Neuronal stem cell (in vitro differentiated cells): ENCODE data around the gene BCL2L12.

Experiments used
- DNase-seq: peaks from one replicate; pipeline ENCODE4 v3.0.0-alpha.2; 2013; ENCODE audit warnings: low spot score
- H2AFZ ChIP-seq: one replicate; pipeline ENCODE4 v1.6.1; 2013; ENCODE audit warnings: mild to moderate bottlenecking, low read length, inconsistent platforms
- H2AK5ac ChIP-seq: 2 replicates; pipeline ENCODE4 v1.6.1; 2013; ENCODE audit warnings: low read depth, mild to moderate bottlenecking, inconsistent platforms, low read length, moderate library complexity, mixed read lengths
- H2BK120ac ChIP-seq: 2 replicates; pipeline ENCODE4 v1.6.1; 2013; ENCODE audit warnings: low read depth, mild to moderate bottlenecking, inconsistent platforms, low read length, moderate library complexity, mixed read lengths
- H2BK12ac ChIP-seq: one replicate; pipeline ENCODE4 v1.6.1; 2013; ENCODE audit warnings: low read length, inconsistent platforms
- H2BK15ac ChIP-seq: 2 replicates; pipeline ENCODE4 v1.6.1; 2013; ENCODE audit warnings: mild to moderate bottlenecking, low read length, inconsistent platforms, mixed read lengths
- H2BK5ac ChIP-seq: one replicate; pipeline ENCODE4 v1.6.1; 2013; ENCODE audit warnings: inconsistent platforms, mild to moderate bottlenecking, low read length, moderate library complexity
- H3K14ac ChIP-seq: one replicate; pipeline ENCODE4 v1.6.1; 2013; ENCODE audit warnings: low read length, inconsistent platforms
- H3K18ac ChIP-seq: 2 replicates; pipeline ENCODE4 v1.6.1; 2013; ENCODE audit warnings: low read length, inconsistent platforms
- H3K23ac ChIP-seq: 2 replicates; pipeline ENCODE4 v1.6.1; 2013; ENCODE audit warnings: low read depth, mild to moderate bottlenecking, mixed read lengths, low read length, inconsistent platforms; ENCODE audit not compliant: poor library complexity
- H3K27ac ChIP-seq: replicated peaks from 3 replicates; pipeline ENCODE4 v1.5.1; 2013; ENCODE audit warnings: low read length, inconsistent platforms
- H3K27me3 ChIP-seq, 3 experiments: 2 replicates each; pipeline ENCODE4 v1.6.1; 2013; ENCODE audit warnings: low read length in 3 of 3, mild to moderate bottlenecking in 2 of 3, inconsistent platforms in 1 of 3, low read depth in 1 of 3, mixed read lengths in 1 of 3, moderate library complexity in 1 of 3; ENCODE audit not compliant: control insufficient read depth in 3 of 3, insufficient read depth in 3 of 3
- H3K36me3 ChIP-seq, 2 donors: replicated peaks in 1 of 2; 2 replicates each; pipeline ENCODE4 v1.6.1; 2013; ENCODE audit warnings: low read length in 2 of 2; ENCODE audit not compliant: control insufficient read depth in 2 of 2, insufficient read depth in 2 of 2
- H3K4ac ChIP-seq: 2 replicates; pipeline ENCODE4 v1.6.1; 2013; ENCODE audit warnings: inconsistent platforms, mild to moderate bottlenecking, low read length, moderate library complexity
- H3K4me1 ChIP-seq, 2 donors: 1 replicate in 1 of 2; 2 replicates in 1 of 2; pipeline ENCODE4 v1.6.1; 2013; ENCODE audit warnings: low read length in 2 of 2, low read depth in 1 of 2; ENCODE audit not compliant: control insufficient read depth in 2 of 2, insufficient read depth in 1 of 2
- H3K4me2 ChIP-seq: one replicate; pipeline ENCODE4 v1.6.1; 2013; ENCODE audit warnings: mild to moderate bottlenecking, low read length, inconsistent platforms; ENCODE audit not compliant: insufficient read depth, poor library complexity, severe bottlenecking
- H3K4me3 ChIP-seq, 2 donors: 2 replicates each; pipeline ENCODE4 v1.5.1; 2013; ENCODE audit warnings: low read length in 2 of 2, mild to moderate bottlenecking in 2 of 2, inconsistent platforms in 1 of 2, moderate library complexity in 1 of 2
- H3K79me1 ChIP-seq: one replicate; pipeline ENCODE4 v1.6.1; 2013; ENCODE audit warnings: low read depth, mild to moderate bottlenecking, inconsistent platforms, low read length, moderate library complexity
- H3K9ac ChIP-seq: one replicate; pipeline ENCODE4 v1.6.1; 2013; ENCODE audit warnings: mild to moderate bottlenecking, low read depth, low read length, inconsistent platforms; ENCODE audit not compliant: poor library complexity
- H3K9me3 ChIP-seq, 2 donors: replicated peaks in 1 of 2; 2 replicates each; pipeline versions ENCODE3 to v1.6.1; 2013; ENCODE audit warnings: low read length in 2 of 2, mild to moderate bottlenecking in 2 of 2, inconsistent platforms in 1 of 2, low read depth in 1 of 2, mixed read lengths in 1 of 2, moderate library complexity in 1 of 2; ENCODE audit not compliant: control insufficient read depth in 2 of 2, insufficient read depth in 1 of 2
- H4K8ac ChIP-seq: one replicate; pipeline ENCODE4 v1.6.1; 2013; ENCODE audit warnings: low read depth, mild to moderate bottlenecking, inconsistent platforms, low read length, moderate library complexity
- H4K91ac ChIP-seq: one replicate; pipeline ENCODE4 v1.6.1; 2013; ENCODE audit warnings: low read length, low read depth, mild to moderate bottlenecking, inconsistent platforms; ENCODE audit not compliant: poor library complexity
- WGBS, 2 donors: extraction: QIAGEN DNeasy Blood & Tissue Kit; methylation state at CpG; one replicate each; pipeline ENCODE4 v1.1.7; 2013; ENCODE audit warnings: missing lambda C conversion rate in 2 of 2, mixed read lengths in 1 of 2; ENCODE audit not compliant: insufficient read length in 2 of 2, insufficient replicate concordance in 1 of 2; ENCODE audit errors: extremely low coverage in 2 of 2; 5-methylcytosine and 5-hydroxymethylcytosine counted together

The BCL2L12 gene

GRCh38 chr19:49680421-49681351 is 15.0 kb downstream of the BCL2L12 start:
- no peak overlapping the region for H4K91ac ChIP-seq
- H3K79me1 ChIP-seq = peaks cover 21% of the 10 kb centered on the region
- peak overlapping the region; percentile 45 for H2BK15ac ChIP-seq
- H2BK5ac ChIP-seq = peak overlapping the region; percentile 84
- no CpG with 5 or more reads among the region's 40 CpGs for WGBS, 2 donors
- H2BK12ac ChIP-seq = no peak overlapping the region
- H3K4ac ChIP-seq = no peak overlapping the region
- H2AFZ ChIP-seq = no peak overlapping the region
- H3K9ac ChIP-seq = no peak overlapping the region
- no peaks in the 10 kb centered on the region for H3K27me3 ChIP-seq
- no peaks in the 10 kb centered on the region for H3K9me3 ChIP-seq
- H3K4me3 ChIP-seq = peak overlapping the region; percentile 2 to 16
- H3K18ac ChIP-seq = peak overlapping the region; percentile 92
- H3K23ac ChIP-seq = peak overlapping the region; percentile 80
- H4K8ac ChIP-seq = no peak overlapping the region
- no peak overlapping the region for H3K14ac ChIP-seq
- peaks cover 37 to 61% of the 10 kb centered on the region in 2 donors for H3K36me3 ChIP-seq
- H2BK120ac ChIP-seq = no peak overlapping the region
- H3K4me1 ChIP-seq = peaks cover 17 to 21% of the 10 kb centered on the region in 2 donors
- peak overlapping the region; percentile 76 for H2AK5ac ChIP-seq
- peak overlapping the region; percentile 76 for H3K4me2 ChIP-seq
- H3K27ac ChIP-seq = peak overlapping the region; percentile 81
- DNase-seq = peak; percentile 97

- Histone ChIP-seq H3K4me3 (no peak overlapping the region), H3K18ac (no peak overlapping the region), H3K4ac (no peak overlapping the region), H3K9ac (no peak overlapping the region), H3K4me1 (peaks cover 19 to 22% of the 10 kb centered on the region in 2 donors), H3K27ac (no peak overlapping the region), H3K79me1 (peaks cover 21% of the 10 kb centered on the region), H2BK120ac (no peak overlapping the region), H3K14ac (no peak overlapping the region), H4K91ac (no peak overlapping the region), H2BK15ac (no peak overlapping the region), H3K9me3 (no peaks in the 10 kb centered on the region), H2AK5ac (no peak overlapping the region), H3K4me2 (no peak overlapping the region), H2BK12ac (no peak overlapping the region), H3K36me3 (peaks cover 44 to 71% of the 10 kb centered on the region in 2 donors), H3K23ac (no peak overlapping the region), H2BK5ac (no peak overlapping the region), H4K8ac (no peak overlapping the region), H3K27me3 (no peaks in the 10 kb centered on the region), H2AFZ (no peak overlapping the region)
- no CpG with 5 or more reads among the region's 19 CpGs for WGBS, 2 donors
- no peak for DNase-seq
Observed at GRCh38 chr19:49681830-49682229, 16.1 kb downstream of the BCL2L12 start.

GRCh38 chr19:49682274-49682673 is 16.5 kb downstream of the BCL2L12 start:
- H2BK12ac ChIP-seq = no peak overlapping the region
- no peak overlapping the region for H3K4me2 ChIP-seq
- H4K8ac ChIP-seq = no peak overlapping the region
- H2AK5ac ChIP-seq = no peak overlapping the region
- no peak overlapping the region for H2BK5ac ChIP-seq
- no peak overlapping the region for H3K4ac ChIP-seq
- H3K36me3 ChIP-seq = peaks cover 45 to 75% of the 10 kb centered on the region in 2 donors
- no peaks in the 10 kb centered on the region for H3K9me3 ChIP-seq
- H3K27ac ChIP-seq = no peak overlapping the region
- H3K4me1 ChIP-seq = peaks cover 19 to 23% of the 10 kb centered on the region in 2 donors
- no peak overlapping the region for H3K18ac ChIP-seq
- H3K14ac ChIP-seq = no peak overlapping the region
- H2BK15ac ChIP-seq = no peak overlapping the region
- no peak overlapping the region for H3K9ac ChIP-seq
- no peak overlapping the region for H3K23ac ChIP-seq
- H3K27me3 ChIP-seq = no peaks in the 10 kb centered on the region
- no CpG with 5 or more reads among the region's 8 CpGs for WGBS, 2 donors
- no peak overlapping the region for H4K91ac ChIP-seq
- DNase-seq = no peak
- no peak overlapping the region for H2AFZ ChIP-seq
- no peak overlapping the region for H2BK120ac ChIP-seq
- H3K4me3 ChIP-seq = no peak overlapping the region
- peaks cover 21% of the 10 kb centered on the region for H3K79me1 ChIP-seq

- Histone ChIP-seq H4K91ac (no peak overlapping the region), H3K4me3 (peak overlapping the region in 1 of 2 donors; percentile 48), H3K4ac (no peak overlapping the region), H3K4me2 (no peak overlapping the region), H2BK5ac (no peak overlapping the region), H3K14ac (no peak overlapping the region), H3K27me3 (no peaks in the 10 kb centered on the region), H3K79me1 (peaks cover 22% of the 10 kb centered on the region), H3K9me3 (no peaks in the 10 kb centered on the region), H3K4me1 (peaks cover 21 to 31% of the 10 kb centered on the region in 2 donors), H3K36me3 (peaks cover 48 to 88% of the 10 kb centered on the region in 2 donors), H2BK15ac (no peak overlapping the region), H3K27ac (no peak overlapping the region), H4K8ac (no peak overlapping the region), H2AFZ (no peak overlapping the region), H2AK5ac (peak overlapping the region; percentile 46), H3K23ac (peak overlapping the region; percentile 85), H2BK120ac (no peak overlapping the region), H3K18ac (peak overlapping the region; percentile 87), H2BK12ac (no peak overlapping the region), H3K9ac (peak overlapping the region; percentile 21)
- WGBS, 2 donors = no CpG with 5 or more reads among the region's 18 CpGs
- DNase-seq = no peak
Observed at GRCh38 chr19:49683814-49684250, 18.1 kb downstream of the BCL2L12 start.
